Hepatocyte (in vitro differentiated cells): ENCODE data around the gene SPNS2. TPM values are rescaled to one million over a fixed set of nuclear protein-coding genes. Genes with fewer than 3 reads are reported as not detected.

ENCODE experiments used
- DNase-seq: peaks from one replicate; pipeline ENCODE4 v3.0.0-alpha.2; 2016; ENCODE audit warnings: low spot score
- H2AFZ ChIP-seq: fragments of 200-600 bp; sonication (generic); 2 replicates; pipeline ENCODE4 v1.6.0; 2016; ENCODE audit warnings: antibody characterized with exemption, mild to moderate bottlenecking
- H3K27ac ChIP-seq: fragments of 200-600 bp; sonication (generic); 2 replicates; pipeline ENCODE4 v1.5.1; 2016; ENCODE audit warnings: mild to moderate bottlenecking
- H3K27me3 ChIP-seq: fragments of 200-600 bp; sonication (generic); 2 replicates; pipeline ENCODE4 v1.6.1; 2016
- H3K36me3 ChIP-seq: fragments of 200-600 bp; sonication (generic); replicated peaks from 2 replicates; pipeline ENCODE4 v1.5.1; 2016; ENCODE audit warnings: low read depth; ENCODE audit not compliant: insufficient read depth
- H3K4me1 ChIP-seq: fragments of 200-600 bp; sonication (generic); 2 replicates; pipeline ENCODE4 v1.5.1; 2016; ENCODE audit warnings: mild to moderate bottlenecking, moderate library complexity; ENCODE audit not compliant: insufficient read depth
- H3K4me2 ChIP-seq: fragments of 200-600 bp; sonication (generic); 2 replicates; pipeline ENCODE4 v1.6.0; 2016
- H3K4me3 ChIP-seq: fragments of 200-600 bp; sonication (generic); 2 replicates; pipeline ENCODE4 v1.5.1; 2016; ENCODE audit warnings: mild to moderate bottlenecking
- H3K79me2 ChIP-seq: fragments of 200-600 bp; sonication (generic); 2 replicates; pipeline ENCODE4 v1.6.0; 2017; ENCODE audit warnings: mild to moderate bottlenecking
- H3K9me2 ChIP-seq: fragments of 200-600 bp; sonication (generic); replicated peaks from 2 replicates; pipeline ENCODE4 v1.6.0; 2017; ENCODE audit warnings: mild to moderate bottlenecking; ENCODE audit not compliant: insufficient read depth
- H3K9me3 ChIP-seq: fragments of 200-600 bp; sonication (generic); 2 replicates; pipeline ENCODE4 v1.5.1; 2016; ENCODE audit warnings: low read depth, mild to moderate bottlenecking
- H4K20me1 ChIP-seq: fragments of 200-600 bp; sonication (generic); 2 replicates; pipeline ENCODE4 v1.6.0; 2016; ENCODE audit warnings: mild to moderate bottlenecking; ENCODE audit not compliant: insufficient read depth, poor library complexity, severe bottlenecking
- EZH2 ChIP-seq: fragments of 200-600 bp; sonication (generic); IDR thresholded peaks from 2 replicates; pipeline ENCODE4 v1.6.1; 2016; ENCODE audit warnings: antibody characterized with exemption, mild to moderate bottlenecking, borderline replicate concordance
- EZH2phosphoT487 ChIP-seq: fragments of 200-600 bp; sonication (generic); IDR thresholded peaks from one replicate; pipeline ENCODE4 v1.6.1; 2018; ENCODE audit warnings: antibody characterized with exemption, mild to moderate bottlenecking, low read depth, moderate library complexity; ENCODE audit not compliant: unreplicated experiment, severe bottlenecking
- WGBS: methylation state at CpG from one replicate; pipeline ENCODE4 v1.1.6; 2016; ENCODE audit warnings: low lambda C conversion rate; ENCODE audit errors: missing lambda C conversion rate; 5-methylcytosine and 5-hydroxymethylcytosine counted together
- polyA plus RNA-seq: library from polyadenylated mRNA; unstranded; fragments of >200 nt; fragmentation: Nextera tagmentation; extraction: Ambion mirVana; gene quantifications from 2 replicates; pipeline ENCODE4 v1.2.1, GENCODE V29; 2016
- total RNA-seq: library from RNA; depleted of rRNA; stranded (reverse); fragments of >200 nt; gene quantifications from 2 replicates; pipeline ENCODE4 v1.2.3, GENCODE V29; 2014
- TF ChIP-seq, protein P1 (sequence below): fragments of 200-600 bp; sonication (generic); IDR thresholded peaks from 2 replicates; pipeline ENCODE4 v1.5.1; 2016; ENCODE audit warnings: antibody characterized with exemption, mild to moderate bottlenecking; ENCODE audit not compliant: poor library complexity

The SPNS2 gene
- total and polyA plus RNA-seq, 2 experiments from 2014 or later = 5.6 to 10.3 TPM

DNA sequence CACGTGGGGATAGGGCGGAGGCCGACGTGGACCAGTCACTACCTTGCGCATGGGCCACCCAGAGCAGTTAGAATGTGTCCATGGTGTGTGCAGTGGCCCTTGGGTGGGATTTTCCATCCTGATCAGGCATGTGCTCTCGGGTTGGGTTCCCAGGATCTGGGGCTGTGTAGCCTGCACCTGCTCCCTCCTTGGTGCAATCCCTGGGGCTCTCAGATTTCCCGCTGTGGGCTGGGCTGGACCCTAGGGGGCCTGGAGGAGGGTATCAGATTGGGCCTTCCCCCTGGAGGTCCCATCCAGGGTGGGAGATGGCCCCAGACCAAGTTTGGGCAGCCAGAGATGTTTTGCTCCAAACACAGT, 86.9 kb downstream of the SPNS2 start:
- WGBS = 46% methylated on average over 7 of the region's 7 CpGs
- peaks cover 55% of the 10 kb centered on the region for H3K4me1 ChIP-seq
- peak overlapping the region; percentile 89 for H3K27ac ChIP-seq
- no peaks in the 10 kb centered on the region for H3K9me3 ChIP-seq
- peak overlapping the region; percentile 70 for H3K4me3 ChIP-seq
- H3K9me2 ChIP-seq = no peaks in the 10 kb centered on the region
- TF ChIP-seq, protein P1, sequence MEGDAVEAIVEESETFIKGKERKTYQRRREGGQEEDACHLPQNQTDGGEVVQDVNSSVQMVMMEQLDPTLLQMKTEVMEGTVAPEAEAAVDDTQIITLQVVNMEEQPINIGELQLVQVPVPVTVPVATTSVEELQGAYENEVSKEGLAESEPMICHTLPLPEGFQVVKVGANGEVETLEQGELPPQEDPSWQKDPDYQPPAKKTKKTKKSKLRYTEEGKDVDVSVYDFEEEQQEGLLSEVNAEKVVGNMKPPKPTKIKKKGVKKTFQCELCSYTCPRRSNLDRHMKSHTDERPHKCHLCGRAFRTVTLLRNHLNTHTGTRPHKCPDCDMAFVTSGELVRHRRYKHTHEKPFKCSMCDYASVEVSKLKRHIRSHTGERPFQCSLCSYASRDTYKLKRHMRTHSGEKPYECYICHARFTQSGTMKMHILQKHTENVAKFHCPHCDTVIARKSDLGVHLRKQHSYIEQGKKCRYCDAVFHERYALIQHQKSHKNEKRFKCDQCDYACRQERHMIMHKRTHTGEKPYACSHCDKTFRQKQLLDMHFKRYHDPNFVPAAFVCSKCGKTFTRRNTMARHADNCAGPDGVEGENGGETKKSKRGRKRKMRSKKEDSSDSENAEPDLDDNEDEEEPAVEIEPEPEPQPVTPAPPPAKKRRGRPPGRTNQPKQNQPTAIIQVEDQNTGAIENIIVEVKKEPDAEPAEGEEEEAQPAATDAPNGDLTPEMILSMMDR = no peak
- TF ChIP-seq EZH2 = no peak
- no peak for TF ChIP-seq EZH2phosphoT487
- H3K4me2 ChIP-seq = peak overlapping the region; percentile 84
- no peak overlapping the region for H2AFZ ChIP-seq
- peaks cover 71% of the 10 kb centered on the region for H3K79me2 ChIP-seq
- no peaks in the 10 kb centered on the region for H3K27me3 ChIP-seq
- no peak for DNase-seq
- peaks cover 3% of the 10 kb centered on the region for H4K20me1 ChIP-seq
- H3K36me3 ChIP-seq = no peaks in the 10 kb centered on the region

DNA sequence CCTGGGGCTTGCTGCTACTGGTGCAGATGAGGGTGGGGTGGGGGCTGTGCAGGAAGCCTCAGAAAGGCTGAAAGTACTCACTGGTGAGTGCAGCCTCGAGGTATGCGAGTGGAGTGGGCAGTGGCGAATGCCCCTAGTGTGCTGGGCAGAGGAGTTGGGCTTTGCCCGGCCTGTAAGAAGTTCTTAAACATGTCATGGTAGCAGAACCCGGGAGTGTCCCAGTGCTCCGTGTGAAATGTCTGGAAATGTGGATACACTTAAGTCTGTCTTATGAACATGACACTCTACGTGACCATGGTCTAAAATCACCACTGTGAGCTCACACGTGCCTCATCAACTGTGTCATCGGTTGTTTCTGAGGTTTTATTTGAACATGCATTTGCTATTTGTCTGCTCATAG, 87.4 kb downstream of the SPNS2 start:
- Histone ChIP-seq H3K9me3 (no peaks in the 10 kb centered on the region), H3K4me1 (peaks cover 59% of the 10 kb centered on the region), H3K4me3 (peak overlapping the region; percentile 70), H3K36me3 (no peaks in the 10 kb centered on the region), H3K27ac (peak overlapping the region; percentile 89), H3K9me2 (no peaks in the 10 kb centered on the region), H3K79me2 (peaks cover 75% of the 10 kb centered on the region), H2AFZ (no peak overlapping the region), H3K27me3 (no peaks in the 10 kb centered on the region), H4K20me1 (peaks cover 3% of the 10 kb centered on the region), H3K4me2 (peak overlapping the region; percentile 84)
- no peak for DNase-seq
- WGBS = 56% methylated on average over 9 of the region's 9 CpGs
- TF ChIP-seq EZH2phosphoT487 = no peak
- TF ChIP-seq, protein P1 = no peak
- TF ChIP-seq EZH2 = no peak

DNA sequence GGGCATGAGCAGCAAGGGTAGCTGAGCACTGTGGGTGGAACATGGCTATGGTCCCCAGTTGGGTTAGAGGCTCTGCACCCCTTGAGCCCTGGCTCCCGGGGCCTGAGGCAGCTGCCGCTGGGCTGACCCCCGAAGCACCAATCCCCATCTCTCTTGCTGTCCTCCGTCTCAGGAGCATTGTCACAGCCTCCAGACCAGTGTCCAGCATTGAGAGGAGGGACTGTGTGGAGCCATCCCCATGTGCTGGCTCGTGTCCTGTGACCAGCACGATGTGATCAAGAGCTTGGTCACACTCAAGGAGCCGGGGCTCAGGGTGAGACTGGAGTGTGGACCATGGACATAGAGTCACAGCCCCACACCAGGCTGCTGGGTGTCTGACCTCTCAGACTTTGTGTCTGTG, 88.5 kb downstream of the SPNS2 start:
- TF ChIP-seq, protein P1 = no peak
- TF ChIP-seq EZH2phosphoT487 (no peak), EZH2 (no peak)
- Histone ChIP-seq H3K4me1 (peaks cover 70% of the 10 kb centered on the region), H3K27me3 (no peaks in the 10 kb centered on the region), H3K27ac (peak overlapping the region; percentile 89), H3K4me3 (no peak overlapping the region), H3K4me2 (peak overlapping the region; percentile 84), H3K79me2 (peaks cover 86% of the 10 kb centered on the region), H3K9me3 (no peaks in the 10 kb centered on the region), H2AFZ (no peak overlapping the region), H3K9me2 (no peaks in the 10 kb centered on the region), H4K20me1 (peaks cover 3% of the 10 kb centered on the region), H3K36me3 (no peaks in the 10 kb centered on the region)
- DNase-seq = no peak
- WGBS = 89% methylated on average over 7 of the region's 7 CpGs

DNA sequence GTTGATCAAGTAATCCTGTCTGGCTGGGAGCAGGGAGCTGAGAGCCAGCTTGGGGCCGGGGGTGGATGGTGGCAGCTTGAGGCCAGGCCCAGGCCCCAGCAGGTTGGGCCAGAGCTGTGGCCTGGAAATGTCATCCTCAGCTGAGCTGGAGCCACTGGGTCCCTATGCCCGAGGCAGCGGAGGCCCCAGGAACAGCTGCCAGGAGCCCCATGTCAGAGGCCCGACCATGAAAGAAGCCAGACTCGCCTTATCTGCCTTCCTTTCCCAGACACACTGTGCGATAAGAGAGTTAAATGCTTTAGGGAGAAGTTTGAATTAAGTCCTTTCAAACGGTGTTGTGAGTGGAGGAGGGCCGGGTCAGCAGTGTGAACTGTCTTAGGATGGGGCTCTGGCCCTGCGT, 89.1 kb downstream of the SPNS2 start:
- no peaks in the 10 kb centered on the region for H3K36me3 ChIP-seq
- H3K4me1 ChIP-seq = peaks cover 69% of the 10 kb centered on the region
- no peaks in the 10 kb centered on the region for H3K9me3 ChIP-seq
- peaks cover 92% of the 10 kb centered on the region for H3K79me2 ChIP-seq
- H3K27ac ChIP-seq = peak overlapping the region; percentile 89
- 25% methylated on average over 9 of the region's 9 CpGs for WGBS
- no peak overlapping the region for H3K4me3 ChIP-seq
- H4K20me1 ChIP-seq = peaks cover 3% of the 10 kb centered on the region
- no peak for TF ChIP-seq EZH2
- no peak for TF ChIP-seq EZH2phosphoT487
- TF ChIP-seq, protein P1 = no peak
- H2AFZ ChIP-seq = no peak overlapping the region
- H3K9me2 ChIP-seq = no peaks in the 10 kb centered on the region
- H3K4me2 ChIP-seq = peak overlapping the region; percentile 84
- H3K27me3 ChIP-seq = no peaks in the 10 kb centered on the region
- DNase-seq = peak; percentile 63
